IMR-90 (cell line): ENCODE data around the gene FLRT1. TPM values are rescaled to one million over a fixed set of nuclear protein-coding genes. Genes with fewer than 3 reads are reported as not detected.

Experiments used
- ATAC-seq: fragments of 200-7000 bp; cut with Tn5 transposase; 2 replicates; pipeline ENCODE4 v1.9.1; 2020; ENCODE audit warnings: low read depth, mild to moderate bottlenecking, moderate library complexity
- BruUV-seq: library from RNA; stranded (reverse); fragments of 400-500 nt; replicated peaks from 2 replicates; lab custom pipeline; 2021; lab: Mats Ljungman, UMichigan
- CTCF ChIA-PET: fragments of 300-600 bp; formaldehyde crosslinking; extraction: SDS; loops from one replicate; lab custom pipeline; 2021; ENCODE audit warnings: antibody characterized with exemption; lab: Yijun Ruan, JAX
- POLR2A ChIA-PET: fragments of 300-600 bp; sonication (Branson Sonifier 250); formaldehyde crosslinking; loops from one replicate; lab custom pipeline; 2022; ENCODE audit warnings: antibody characterized with exemption; ENCODE audit not compliant: unreplicated experiment; lab: Charles Lee
- DNase-seq: peaks from one replicate; pipeline ENCODE4 v3.0.0; 2013
- H2AFZ ChIP-seq: replicated peaks from 2 replicates; pipeline ENCODE3; 2013; ENCODE audit warnings: low read length, mild to moderate bottlenecking; ENCODE audit not compliant: poor library complexity
- H2AK5ac ChIP-seq: 2 replicates; pipeline ENCODE4 v1.6.1; 2013; ENCODE audit warnings: low read depth, low read length, inconsistent platforms
- H2AK9ac ChIP-seq: replicated peaks from 2 replicates; pipeline ENCODE3; 2013; ENCODE audit warnings: mild to moderate bottlenecking, low read depth, low read length, moderate library complexity; ENCODE audit not compliant: poor library complexity
- H2BK120ac ChIP-seq: 2 replicates; pipeline ENCODE4 v1.6.1; 2013; ENCODE audit warnings: low read depth, low read length, inconsistent platforms
- H2BK15ac ChIP-seq: 3 replicates; pipeline ENCODE4 v1.6.1; 2013; ENCODE audit warnings: low read depth, low read length, inconsistent platforms
- H2BK20ac ChIP-seq: 2 replicates; pipeline ENCODE4 v1.6.1; 2013; ENCODE audit warnings: low read depth, mild to moderate bottlenecking, inconsistent platforms, low read length, moderate library complexity
- H2BK5ac ChIP-seq: 2 replicates; pipeline ENCODE4 v1.6.1; 2013; ENCODE audit warnings: mild to moderate bottlenecking, low read depth, low read length, inconsistent platforms; ENCODE audit not compliant: poor library complexity, severe bottlenecking
- H3K14ac ChIP-seq: replicated peaks from 2 replicates; pipeline ENCODE4 v1.6.1; 2013; ENCODE audit warnings: low read depth, low read length, inconsistent platforms
- H3K18ac ChIP-seq: 2 replicates; pipeline ENCODE4 v1.6.1; 2013; ENCODE audit warnings: low read depth, low read length, control low read depth
- H3K23ac ChIP-seq: 2 replicates; pipeline ENCODE4 v1.6.1; 2013; ENCODE audit warnings: low read depth, low read length, inconsistent platforms
- H3K27ac ChIP-seq: 2 replicates; pipeline ENCODE4 v1.5.1; 2013; ENCODE audit warnings: mild to moderate bottlenecking, control low read depth, low read length; ENCODE audit not compliant: insufficient read depth
- H3K27me3 ChIP-seq: 2 replicates; pipeline ENCODE4 v1.6.1; 2013; ENCODE audit warnings: low read length; ENCODE audit not compliant: control insufficient read depth, insufficient read depth
- H3K36me3 ChIP-seq: 2 replicates; pipeline ENCODE4 v1.6.1; 2013; ENCODE audit warnings: low read length, mixed read lengths; ENCODE audit not compliant: control insufficient read depth, insufficient read depth
- H3K4ac ChIP-seq: 2 replicates; pipeline ENCODE4 v1.6.1; 2013; ENCODE audit warnings: low read depth, low read length, inconsistent platforms
- H3K4me1 ChIP-seq: 2 replicates; pipeline ENCODE4 v1.6.1; 2013; ENCODE audit warnings: low read length, mixed read lengths; ENCODE audit not compliant: control insufficient read depth, insufficient read depth
- H3K4me2 ChIP-seq: 2 replicates; pipeline ENCODE4 v1.6.1; 2013; ENCODE audit warnings: low read depth, mild to moderate bottlenecking, control low read depth, low read length, moderate library complexity
- H3K4me3 ChIP-seq: 2 replicates; pipeline ENCODE4 v1.5.1; 2013; ENCODE audit warnings: low read depth, mild to moderate bottlenecking, control low read depth, low read length, moderate library complexity; ENCODE audit not compliant: insufficient read depth
- H3K56ac ChIP-seq: 2 replicates; pipeline ENCODE4 v1.6.1; 2013; ENCODE audit warnings: low read length, inconsistent platforms; ENCODE audit not compliant: insufficient read depth; ENCODE audit errors: extremely low read depth
- H3K79me1 ChIP-seq, 2 experiments: 2 replicates each; pipeline ENCODE4 v1.6.1; 2013; ENCODE audit warnings: low read length in 2 of 2, inconsistent platforms in 1 of 2, low read depth in 1 of 2
- H3K9ac ChIP-seq: 2 replicates; pipeline ENCODE4 v1.6.1; 2013; ENCODE audit warnings: low read depth, low read length, control low read depth
- H3K9me1 ChIP-seq: 2 replicates; pipeline ENCODE4 v1.6.1; 2013; ENCODE audit warnings: low read length, inconsistent platforms; ENCODE audit not compliant: insufficient read depth
- H3K9me3 ChIP-seq: 2 replicates; pipeline ENCODE4 v1.6.1; 2013; ENCODE audit warnings: low read length; ENCODE audit not compliant: control insufficient read depth, insufficient read depth
- H4K20me1 ChIP-seq: 2 replicates; pipeline ENCODE4 v1.6.1; 2013; ENCODE audit warnings: low read length, inconsistent platforms; ENCODE audit not compliant: insufficient read depth
- H4K5ac ChIP-seq: 2 replicates; pipeline ENCODE4 v1.6.1; 2013; ENCODE audit warnings: mild to moderate bottlenecking, low read depth, low read length, control low read depth
- H4K8ac ChIP-seq, 2 experiments: 2 replicates each; pipeline ENCODE4 v1.6.1; 2013; ENCODE audit warnings: low read depth in 2 of 2, low read length in 2 of 2, control low read depth in 1 of 2, inconsistent platforms in 1 of 2
- H4K91ac ChIP-seq: 2 replicates; pipeline ENCODE4 v1.6.1; 2013; ENCODE audit warnings: low read depth, low read length, inconsistent platforms; ENCODE audit not compliant: insufficient read depth
- BHLHE40 ChIP-seq: fragments of 150-350 bp; IDR thresholded peaks from 2 replicates; pipeline ENCODE4 v1.6.1; 2016; ENCODE audit warnings: mild to moderate bottlenecking, low read depth, low read length
- CEBPB ChIP-seq: IDR thresholded peaks from 2 replicates; pipeline ENCODE4 v1.6.1; 2012; ENCODE audit warnings: low read depth, low read length, improper control_type of control experiment
- CHD1 ChIP-seq: IDR thresholded peaks from 2 replicates; pipeline ENCODE4 v1.6.1; 2012; ENCODE audit warnings: low read depth, low read length, improper control_type of control experiment
- CTCF ChIP-seq: conservative IDR thresholded peaks from 2 replicates; pipeline ENCODE4 v1.5.1; 2012; ENCODE audit warnings: mild to moderate bottlenecking, low read depth, low read length, improper control_type of control experiment
- ELK1 ChIP-seq: fragments of 150-350 bp; IDR thresholded peaks from 2 replicates; pipeline ENCODE4 v1.6.1; 2016; ENCODE audit warnings: low read depth, mild to moderate bottlenecking, low read length, moderate library complexity, borderline replicate concordance
- FOS ChIP-seq: fragments of 150-350 bp; IDR thresholded peaks from 2 replicates; pipeline ENCODE4 v1.6.1; 2016; ENCODE audit warnings: low read depth, low read length
- MAFK ChIP-seq: IDR thresholded peaks from 2 replicates; pipeline ENCODE4 v1.6.1; 2012; ENCODE audit warnings: low read depth, low read length, improper control_type of control experiment
- MAZ ChIP-seq: IDR thresholded peaks from 2 replicates; pipeline ENCODE4 v1.6.1; 2012; ENCODE audit warnings: low read depth, mild to moderate bottlenecking, low read length, improper control_type of control experiment, moderate library complexity, borderline replicate concordance
- MXI1 ChIP-seq: IDR thresholded peaks from 2 replicates; pipeline ENCODE4 v1.6.1; 2012; ENCODE audit warnings: low read depth, mild to moderate bottlenecking, low read length, moderate library complexity, borderline replicate concordance
- NFE2L2 ChIP-seq: fragments of 150-350 bp; IDR thresholded peaks from 2 replicates; pipeline ENCODE4 v1.6.1; 2016; ENCODE audit warnings: low read depth, mild to moderate bottlenecking, low read length
- POLR2A ChIP-seq: IDR thresholded peaks from 2 replicates; pipeline ENCODE4 v1.6.1; 2012; ENCODE audit warnings: mild to moderate bottlenecking, low read depth, low read length
- RAD21 ChIP-seq: IDR thresholded peaks from 2 replicates; pipeline ENCODE4 v1.6.1; 2012; ENCODE audit warnings: low read length, improper control_type of control experiment
- RCOR1 ChIP-seq: IDR thresholded peaks from 2 replicates; pipeline ENCODE4 v1.6.1; 2012; ENCODE audit warnings: mild to moderate bottlenecking, low read length, improper control_type of control experiment; ENCODE audit not compliant: insufficient replicate concordance
- RFX5 ChIP-seq: IDR thresholded peaks from 2 replicates; pipeline ENCODE4 v1.8.0; 2012; ENCODE audit warnings: low read depth, mild to moderate bottlenecking, low read length, moderate library complexity
- SMC3 ChIP-seq: fragments of 150-350 bp; IDR thresholded peaks from 2 replicates; pipeline ENCODE4 v1.6.1; 2016; ENCODE audit warnings: low read depth, mild to moderate bottlenecking, antibody characterized with exemption, low read length, moderate library complexity
- USF2 ChIP-seq: fragments of 150-350 bp; IDR thresholded peaks from 2 replicates; pipeline ENCODE4 v1.6.1; 2017; ENCODE audit warnings: mild to moderate bottlenecking, antibody characterized with exemption, low read length, low read depth
- WGBS, 2 experiments: methylation state at CpG; one replicate each; pipeline versions ENCODE4 v1.1.5 to v1.1.7; 2013; ENCODE audit warnings: missing lambda C conversion rate in 2 of 2; ENCODE audit not compliant: insufficient read length in 1 of 2; ENCODE audit errors: extremely low coverage in 2 of 2; 5-methylcytosine and 5-hydroxymethylcytosine counted together
- dilution Hi-C: fragments of 300-500 bp; cut with HindIII; formaldehyde crosslinking; loops from one replicate; pipeline ENCODE4 v1.14.3; 2018; ENCODE audit warnings: low sequenced_read_pairs; ENCODE audit not compliant: unreplicated experiment
- in situ Hi-C: fragments of 300-500 bp; cut with MboI; formaldehyde crosslinking; loops from 3 replicates; pipeline ENCODE4 v1.14.3; 2019; ENCODE audit warnings: low sequenced_read_pairs, inconsistent platforms, mixed read lengths
- intact Hi-C: fragments of 100-400 bp; cut with micrococcal nuclease; formaldehyde crosslinking; loops from 2 replicates; pipeline ENCODE4 v1.10.0; 2022
- polyA plus RNA-seq, 3 experiments: library from polyadenylated mRNA; depleted of rRNA; stranded (reverse); fragments of >200 nt; gene quantifications; 2 replicates each; pipeline ENCODE4 v1.2.3, GENCODE V29; 2012; ENCODE audit warnings: low replicate concordance in 1 of 3
- total RNA-seq: library from RNA; depleted of rRNA; stranded (reverse); fragments of >200 nt; gene quantifications from 2 replicates; pipeline ENCODE4 v1.2.3, GENCODE V29; 2012

The FLRT1 gene
- total and polyA plus RNA-seq, 2 of the 4 experiments (the other 2 are of a cell fraction): under 0.01 to 0.07 TPM

- no peak overlapping the region for H4K91ac ChIP-seq
- intact Hi-C loops: no loop called here
- no peak overlapping the region for H2AFZ ChIP-seq
- H3K79me1 ChIP-seq: no peaks in the 10 kb centered on the region
- no peaks in the 10 kb centered on the region for H3K4me1 ChIP-seq
- BruUV-seq: no TSS peak
- H2BK5ac ChIP-seq: no peak overlapping the region
- peaks cover 5% of the 10 kb centered on the region; the same call in 1 of the 2 replicates for H3K27me3 ChIP-seq
- H3K4me2 ChIP-seq: no peak overlapping the region
- H3K9ac ChIP-seq: no peak overlapping the region
- 0 out of 2 replicates have a peak, but pooled peaks cover 3% of the 10 kb centered on the region for H3K9me1 ChIP-seq
- ChIA-PET CTCF (no interaction called here), POLR2A (no interaction called here)
- no peak overlapping the region for H2BK15ac ChIP-seq
- no peak overlapping the region for H2AK5ac ChIP-seq
- H3K4me3 ChIP-seq: no peak overlapping the region
- H3K9me3 ChIP-seq: no peaks in the 10 kb centered on the region
- ATAC-seq (no peak), DNase-seq (no peak)
- H3K4ac ChIP-seq: no peak overlapping the region
- no peak overlapping the region for H2BK120ac ChIP-seq
- no peak overlapping the region for H2BK20ac ChIP-seq
- H3K18ac ChIP-seq: no peak overlapping the region
- no peaks in the 10 kb centered on the region for H3K36me3 ChIP-seq
- no peak overlapping the region for H3K27ac ChIP-seq
- H3K23ac ChIP-seq: no peak overlapping the region
- TF ChIP-seq RCOR1 (no peak), BHLHE40 (no peak), CTCF (no peak), MAFK (no peak), MXI1 (no peak), NFE2L2 (no peak), POLR2A (no peak), ELK1 (no peak), CHD1 (no peak), MAZ (no peak), RFX5 (no peak), USF2 (no peak), FOS (no peak), RAD21 (no peak), CEBPB (no peak), SMC3 (no peak)
- dilution Hi-C loops: no loop called here
- H4K20me1 ChIP-seq: peaks cover 12% of the 10 kb centered on the region
- in situ Hi-C loops: no loop called here
- H4K8ac ChIP-seq: no peak overlapping the region
- H4K5ac ChIP-seq: no peak overlapping the region
- H2AK9ac ChIP-seq: no peak overlapping the region
- no peak overlapping the region for H3K56ac ChIP-seq
- no peak overlapping the region for H3K14ac ChIP-seq
- WGBS, 2 experiments: 100% methylated on average over 1 of the region's 20 CpGs; no CpG with 5 or more reads in 1 of the 2 experiments
These were observed 36.1 kb downstream of the FLRT1 start for GRCh38 chr11:64071849-64072248.
